ENCODE results near the gene RSBN1L. TPM values are rescaled to one million over a fixed set of nuclear protein-coding genes. Genes with fewer than 3 reads are reported as not detected.

RSBN1L gene
- total RNA-seq, 1 experiment from 2014 or later: 15.5 TPM

GRCh38 chr7:77820967-77821366, 124.7 kb downstream of the RSBN1L start:
- H3K4me1 ChIP-seq (ENCODE audit: control insufficient read depth in 1 of 2, insufficient read depth in 2 of 2, low read length in 2 of 2): no peaks in the 10 kb centered on the region
- no peak for TF ChIP-seq EZH2phosphoT487 (IDR thresholded peaks at IDR 0.05; ENCODE audit: borderline replicate concordance)
- TF ChIP-seq REST (IDR thresholded peaks at IDR 0.05; ENCODE audit: low read depth): no peak
- TF ChIP-seq EGR1 (IDR thresholded peaks at IDR 0.05; ENCODE audit: low read depth): no peak
- no peak; the same call in 1 of the 2 replicates for TF ChIP-seq CBX3 (IDR thresholded peaks at IDR 0.05; ENCODE audit: low read depth)
- TF ChIP-seq YY1 (IDR thresholded peaks at IDR 0.05; ENCODE audit: extremely low read depth, insufficient replicate concordance, low read depth, low read length): no peak
- no peak for TF ChIP-seq CTCF (IDR thresholded peaks at IDR 0.05 in 2 of 3, conservative IDR thresholded peaks at IDR 0.05 in 1 of 3; ENCODE audit: borderline replicate concordance in 1 of 3, insufficient read depth in 1 of 3, low read depth in 2 of 3, low read length in 2 of 3)
- TF ChIP-seq ZBTB33 (IDR thresholded peaks at IDR 0.05; ENCODE audit: extremely low read depth, insufficient replicate concordance, low read length): no peak
- no peak for TF ChIP-seq POLR2A (IDR thresholded peaks at IDR 0.05; ENCODE audit: borderline replicate concordance, extremely low read depth, insufficient read depth, insufficient read length)
- TF ChIP-seq ATF3 (IDR thresholded peaks at IDR 0.05): no peak
- no peak for TF ChIP-seq SP1 (IDR thresholded peaks at IDR 0.05; ENCODE audit: low read depth)
- TF ChIP-seq CEBPB (IDR thresholded peaks at IDR 0.05; ENCODE audit: low read depth): no peak
- TF ChIP-seq RAD21 (IDR thresholded peaks at IDR 0.05; ENCODE audit: low read depth): no peak
- TF ChIP-seq ELF1 (IDR thresholded peaks at IDR 0.05; ENCODE audit: borderline replicate concordance, low read depth): no peak
- no peak for TF ChIP-seq ZNF274 (IDR thresholded peaks at IDR 0.05; ENCODE audit: low read depth, low read length)
- no peak overlapping the region for H2AFZ ChIP-seq (ENCODE audit: low read depth, low read length, poor library complexity, severe bottlenecking)
- no peaks in the 10 kb centered on the region for H4K20me1 ChIP-seq (ENCODE audit: insufficient read depth)
- H3K27ac ChIP-seq (ENCODE audit: low read depth, low read length): no peak overlapping the region
- POLR2A ChIA-PET: no interaction called here
- ATAC-seq (no peak), DNase-seq (ENCODE audit: low read depth, low spot score) (no peak)
- no TSS peak for BruUV-seq (replicated peaks)
- H3K9me3 ChIP-seq (ENCODE audit: control insufficient read depth in 1 of 2, insufficient read depth in 1 of 2, low read depth in 1 of 2, low read length in 2 of 2): peaks cover 9 to 20% of the 10 kb centered on the region in 2 experiments; a peak in 3 of 4 replicates
- no peaks in the 10 kb centered on the region for H3K27me3 ChIP-seq (ENCODE audit: insufficient read depth, low read length)
- H3K4me3 ChIP-seq (replicated peaks in 1 of 2; ENCODE audit: low read depth in 1 of 2, low read length in 2 of 2): no peak overlapping the region
- no peak overlapping the region for H3K9ac ChIP-seq (ENCODE audit: low read length)
- RAD21 ChIA-PET (ENCODE audit: low non-redundant PET in 1 of 2, low total read pairs in 2 of 2, uncharacterized antibody in 2 of 2, unreplicated experiment in 2 of 2): no interaction called here
- CTCF ChIA-PET: no interaction called here
- intact Hi-C loops (cut with micrococcal nuclease): no loop called here
- no peaks in the 10 kb centered on the region for H3K9me2 ChIP-seq (ENCODE audit: insufficient read depth)
- no peaks in the 10 kb centered on the region; a peak in 1 of 4 replicates for H3K36me3 ChIP-seq (ENCODE audit: control insufficient read depth in 1 of 2, insufficient read depth in 2 of 2, low read length in 2 of 2)
- H3K4me2 ChIP-seq (ENCODE audit: low read length): no peak overlapping the region
- peaks cover 45% of the 10 kb centered on the region for H3K79me2 ChIP-seq (ENCODE audit: insufficient read depth, low read length)

Data from HCT116 (cell line).